CD4-positive, alpha-beta T cell (primary cell): ENCODE results near the gene PTPN7. TPM values are rescaled to one million over a fixed set of nuclear protein-coding genes. Genes with fewer than 3 reads are reported as not detected.
"Not testable (repeated sequence)": the region's sequence is repeated elsewhere in the genome, so short reads cannot be mapped to it uniquely, and the experiment has no call there.

Experiments
- ATAC-seq: fragments of 200-7000 bp; cut with Tn5 transposase; one replicate; pipeline ENCODE4 v1.10.0; 2022; ENCODE audit warnings: mild to moderate bottlenecking; ENCODE audit not compliant: poor library complexity
- CTCF ChIA-PET: fragments of 350-600 bp; sonication (Branson Sonifier 250); formaldehyde crosslinking; loops from one replicate; lab custom pipeline; 2021; ENCODE audit warnings: antibody characterized with exemption, inconsistent platforms; lab: Charles Lee
- POLR2A ChIA-PET: fragments of 350-600 bp; sonication (Branson Sonifier 250); formaldehyde crosslinking; loops from one replicate; lab custom pipeline; 2021; ENCODE audit warnings: antibody characterized with exemption, inconsistent platforms; lab: Charles Lee
- DNase-seq, 14 experiments: peaks; one replicate each; pipeline ENCODE4 v3.0.0-alpha.2; 2013 to 2020; ENCODE audit warnings: mixed read lengths in 2 of 14
- H3K27ac ChIP-seq, 2 donors: one replicate each; pipeline versions ENCODE4 v1.5.1 to v1.7.0; 2013; ENCODE audit warnings: low read length in 2 of 2, low read depth in 1 of 2, mild to moderate bottlenecking in 1 of 2
- H3K27me3 ChIP-seq, 2 experiments: 1 replicate in 1 of 2; 2 replicates in 1 of 2; pipeline versions ENCODE4 v1.6.1 to v1.7.0; 2013; ENCODE audit warnings: low read length in 2 of 2, control low read depth in 1 of 2, mild to moderate bottlenecking in 1 of 2, moderate library complexity in 1 of 2; ENCODE audit not compliant: insufficient read depth in 2 of 2, control insufficient read depth in 1 of 2
- H3K36me3 ChIP-seq: one replicate; pipeline ENCODE4 v1.6.1; 2013; ENCODE audit warnings: low read length, control low read depth; ENCODE audit not compliant: insufficient read depth
- H3K4me1 ChIP-seq: one replicate; pipeline ENCODE4 v1.6.1; 2013; ENCODE audit warnings: low read length, control low read depth; ENCODE audit not compliant: insufficient read depth
- H3K4me3 ChIP-seq: one replicate; pipeline ENCODE4 v1.5.1; 2013; ENCODE audit warnings: mild to moderate bottlenecking, low read length, moderate library complexity
- H3K9me3 ChIP-seq, 2 experiments: 1 replicate in 1 of 2; 2 replicates in 1 of 2; pipeline versions ENCODE4 v1.6.1 to v1.7.0; 2013; ENCODE audit warnings: low read length in 2 of 2, mild to moderate bottlenecking in 2 of 2, control low read depth in 1 of 2, moderate library complexity in 1 of 2; ENCODE audit not compliant: control insufficient read depth in 1 of 2, insufficient read depth in 1 of 2
- H3K27ac Mint-ChIP-seq: one replicate; pipeline ENCODE4 v1.8.0; 2020; ENCODE audit warnings: mixed read lengths
- H3K27me3 Mint-ChIP-seq: one replicate; pipeline ENCODE4 v1.8.0; 2021; ENCODE audit warnings: mixed read lengths
- H3K36me3 Mint-ChIP-seq: one replicate; pipeline ENCODE4 v1.8.0; 2021; ENCODE audit warnings: low read depth, mixed read lengths
- H3K4me1 Mint-ChIP-seq: one replicate; pipeline ENCODE4 v1.8.0; 2021; ENCODE audit warnings: low read depth, mixed read lengths
- H3K4me3 Mint-ChIP-seq: one replicate; pipeline ENCODE4 v1.8.0; 2020; ENCODE audit warnings: mild to moderate bottlenecking, mixed read lengths
- H3K9me3 Mint-ChIP-seq: one replicate; pipeline ENCODE4 v1.8.0; 2020; ENCODE audit warnings: mixed read lengths
- intact Hi-C, 2 experiments: fragments of 100-400 bp; cut with DNase I in 1 of 2; cut with micrococcal nuclease in 1 of 2; formaldehyde crosslinking; loops; one replicate each; pipeline versions ENCODE4 v1.15.1 to v1.9.0; 2023 to 2025; cut with DNase I, micrococcal nuclease
- total RNA-seq, 174 experiments: library from RNA in 2 of 174; stranded (reverse) in 2 of 174; gene quantifications; one replicate each; pipeline ENCODE4 v1.2.3 and lab custom pipeline; 2021 to 2026
- TF ChIP-seq, protein P1 (sequence below): fragments of 200-600 bp; IDR thresholded peaks from one replicate; pipeline ENCODE4 v1.8.0; 2022; ENCODE audit warnings: antibody characterized with exemption, mild to moderate bottlenecking

Gene PTPN7
- total RNA-seq, 2 experiments from 2014 or later = 144 to 145 TPM

DNA sequence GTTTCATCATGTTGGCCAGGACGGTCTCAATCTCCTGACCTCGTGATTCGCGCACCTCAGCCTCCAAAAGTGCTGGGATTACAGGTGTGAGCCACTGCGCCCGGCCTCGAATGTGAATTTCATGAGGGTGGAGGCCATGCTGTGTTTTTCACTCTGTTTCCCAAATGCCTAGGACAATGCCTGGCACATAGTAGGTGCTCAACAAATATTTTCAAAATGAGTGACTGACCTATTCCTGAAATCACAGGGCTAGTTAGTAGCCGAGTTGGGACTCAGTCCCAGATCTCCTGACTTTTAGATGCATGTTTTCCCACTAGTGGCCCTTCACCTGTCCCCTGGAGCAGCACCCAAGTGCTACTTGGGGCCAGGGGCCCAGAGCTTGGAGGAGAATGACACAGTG is 44.1 kb downstream of the PTPN7 start:
- Mint-ChIP-seq H3K9me3 (no peaks in the 10 kb centered on the region), H3K4me1 (no peaks in the 10 kb centered on the region), H3K36me3 (no peaks in the 10 kb centered on the region), H3K27me3 (peaks cover 2% of the 10 kb centered on the region), H3K4me3 (no peak overlapping the region), H3K27ac (no peak overlapping the region)
- Histone ChIP-seq H3K27ac (no peak overlapping the region), H3K4me1 (no peaks in the 10 kb centered on the region), H3K4me3 (no peak overlapping the region), H3K36me3 (no peaks in the 10 kb centered on the region), H3K9me3 (no peaks in the 10 kb centered on the region), H3K27me3 (no peaks in the 10 kb centered on the region)
- intact Hi-C loops = no loop called here
- TF ChIP-seq, protein P1, sequence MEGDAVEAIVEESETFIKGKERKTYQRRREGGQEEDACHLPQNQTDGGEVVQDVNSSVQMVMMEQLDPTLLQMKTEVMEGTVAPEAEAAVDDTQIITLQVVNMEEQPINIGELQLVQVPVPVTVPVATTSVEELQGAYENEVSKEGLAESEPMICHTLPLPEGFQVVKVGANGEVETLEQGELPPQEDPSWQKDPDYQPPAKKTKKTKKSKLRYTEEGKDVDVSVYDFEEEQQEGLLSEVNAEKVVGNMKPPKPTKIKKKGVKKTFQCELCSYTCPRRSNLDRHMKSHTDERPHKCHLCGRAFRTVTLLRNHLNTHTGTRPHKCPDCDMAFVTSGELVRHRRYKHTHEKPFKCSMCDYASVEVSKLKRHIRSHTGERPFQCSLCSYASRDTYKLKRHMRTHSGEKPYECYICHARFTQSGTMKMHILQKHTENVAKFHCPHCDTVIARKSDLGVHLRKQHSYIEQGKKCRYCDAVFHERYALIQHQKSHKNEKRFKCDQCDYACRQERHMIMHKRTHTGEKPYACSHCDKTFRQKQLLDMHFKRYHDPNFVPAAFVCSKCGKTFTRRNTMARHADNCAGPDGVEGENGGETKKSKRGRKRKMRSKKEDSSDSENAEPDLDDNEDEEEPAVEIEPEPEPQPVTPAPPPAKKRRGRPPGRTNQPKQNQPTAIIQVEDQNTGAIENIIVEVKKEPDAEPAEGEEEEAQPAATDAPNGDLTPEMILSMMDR = no peak
- ChIA-PET POLR2A (interaction anchor here (0.7 kb wide), 1 partner anchor 189 kb away, joined by 3 read pairs; no protein-coding TSS in a partner anchor), CTCF (no interaction called here)
- no peak for ATAC-seq
- DNase-seq = no peak

- Mint-ChIP-seq H3K4me1 (no peaks in the 10 kb centered on the region), H3K27ac (no peak overlapping the region), H3K27me3 (no peaks in the 10 kb centered on the region), H3K36me3 (no peaks in the 10 kb centered on the region), H3K9me3 (no peaks in the 10 kb centered on the region), H3K4me3 (no peak overlapping the region)
- DNase-seq (no peak), ATAC-seq (no peak)
- Histone ChIP-seq H3K27me3 (no peaks in the 10 kb centered on the region), H3K27ac (no peak overlapping the region), H3K4me1 (no peaks in the 10 kb centered on the region), H3K9me3 (no peaks in the 10 kb centered on the region), H3K36me3 (no peaks in the 10 kb centered on the region), H3K4me3 (no peak overlapping the region)
- CTCF ChIA-PET = no interaction called here
- intact Hi-C loops = no loop called here
- POLR2A ChIA-PET = no interaction called here
- TF ChIP-seq, protein P1 = no peak
Observed at GRCh38 chr1:202113690-202114300, 46.6 kb downstream of the PTPN7 start.

DNA sequence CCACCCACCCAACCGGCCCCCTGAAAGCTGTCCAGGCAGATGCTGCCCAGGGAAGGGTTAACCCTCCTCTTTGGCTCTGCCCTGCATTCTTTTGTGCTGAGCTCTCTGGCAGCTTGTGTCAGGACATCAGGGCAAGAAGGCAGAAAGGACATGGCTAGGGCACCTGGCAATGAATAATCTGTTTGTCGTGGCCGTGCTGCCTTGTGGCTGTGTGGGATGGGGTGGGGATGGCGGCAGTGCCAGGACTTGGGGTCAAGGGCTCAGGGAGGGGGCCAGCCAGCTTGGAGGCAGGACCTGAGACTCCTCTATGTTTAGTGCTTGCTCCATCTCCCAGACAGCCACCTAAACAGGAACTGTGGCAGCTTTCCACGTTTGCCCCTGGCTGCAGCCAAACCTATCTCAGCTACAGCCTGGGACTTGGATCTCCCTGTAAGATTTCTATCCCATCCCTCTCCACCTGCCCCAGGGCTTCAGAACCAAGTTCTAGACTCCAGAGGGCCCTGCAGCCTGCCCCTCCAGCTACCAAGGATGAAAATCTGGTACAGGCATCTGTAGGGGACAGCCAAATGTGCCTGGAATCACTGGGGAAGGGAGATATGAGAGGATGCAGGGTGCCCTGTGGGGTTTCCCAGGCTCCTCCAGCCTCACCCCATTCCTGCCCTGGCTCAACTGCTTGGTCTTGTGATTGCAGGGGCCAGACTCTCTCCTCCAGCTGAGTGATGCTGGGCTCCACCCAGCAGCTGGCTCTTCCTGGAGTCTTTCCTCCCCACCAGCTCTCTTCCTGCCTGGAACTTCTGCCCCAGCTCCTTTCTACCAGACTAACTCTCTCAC is 47.3 kb downstream of the PTPN7 start:
- DNase-seq (no peak), ATAC-seq (no peak)
- ChIA-PET CTCF (no interaction called here), POLR2A (no interaction called here)
- intact Hi-C loops = no loop called here
- H3K9me3 ChIP-seq = no peaks in the 10 kb centered on the region
- no peak overlapping the region for H3K4me3 ChIP-seq
- no peaks in the 10 kb centered on the region for H3K27me3 Mint-ChIP-seq
- no peaks in the 10 kb centered on the region for H3K36me3 Mint-ChIP-seq
- H3K4me1 Mint-ChIP-seq = no peaks in the 10 kb centered on the region
- no peak overlapping the region for H3K4me3 Mint-ChIP-seq
- no peak overlapping the region for H3K27ac ChIP-seq
- H3K9me3 Mint-ChIP-seq = no peaks in the 10 kb centered on the region
- H3K4me1 ChIP-seq = no peaks in the 10 kb centered on the region
- TF ChIP-seq, protein P1 = no peak
- no peak overlapping the region for H3K27ac Mint-ChIP-seq
- H3K27me3 ChIP-seq = no peaks in the 10 kb centered on the region
- no peaks in the 10 kb centered on the region for H3K36me3 ChIP-seq

GRCh38 chr1:202111589-202111988 is 48.8 kb downstream of the PTPN7 start:
- POLR2A ChIA-PET, CTCF ChIA-PET, H3K9me3 Mint-ChIP-seq, H3K27me3 Mint-ChIP-seq, H3K36me3 Mint-ChIP-seq, H3K27me3 ChIP-seq, ATAC-seq, H3K27ac ChIP-seq, H3K4me1 ChIP-seq, H3K4me3 ChIP-seq, H3K27ac Mint-ChIP-seq, H3K36me3 ChIP-seq, H3K4me3 Mint-ChIP-seq, H3K9me3 ChIP-seq, DNase-seq, H3K4me1 Mint-ChIP-seq, intact Hi-C loops: not testable (repeated sequence)
